OCI-LY7 (cell line): ENCODE measurements around the gene EDC3. TPM values are rescaled to one million over a fixed set of nuclear protein-coding genes. Genes with fewer than 3 reads are reported as not detected.

Experiments
- BruUV-seq: library from RNA; stranded (reverse); fragments of 400-500 nt; replicated peaks from 2 replicates; lab custom pipeline; 2021; lab: Mats Ljungman, UMichigan
- CTCF ChIA-PET: fragments of 300-600 bp; sonication (Branson Sonifier 250); formaldehyde crosslinking; loops from one replicate; lab custom pipeline; 2022; ENCODE audit warnings: antibody characterized with exemption; ENCODE audit not compliant: unreplicated experiment; lab: Charles Lee
- POLR2A ChIA-PET: fragments of 300-600 bp; sonication (Branson Sonifier 250); formaldehyde crosslinking; loops from one replicate; lab custom pipeline; 2022; ENCODE audit warnings: antibody characterized with exemption; lab: Charles Lee
- DNase-seq: peaks from one replicate; pipeline ENCODE4 v3.0.0-alpha.2; 2015; ENCODE audit warnings: low spot score
- H2AFZ ChIP-seq: fragments of 200-600 bp; sonication (generic), shearing (Covaris generic); 2 replicates; pipeline ENCODE4 v1.6.1; 2014; ENCODE audit warnings: mild to moderate bottlenecking, antibody characterized with exemption, low read length, moderate library complexity
- H3K27ac ChIP-seq: fragments of 200-600 bp; sonication (generic); 2 replicates; pipeline ENCODE4 v1.5.1; 2014; ENCODE audit warnings: mixed run types, low read depth, mild to moderate bottlenecking, moderate library complexity, low read length, inconsistent platforms; ENCODE audit not compliant: poor library complexity, severe bottlenecking
- H3K36me3 ChIP-seq: fragments of 200-600 bp; sonication (generic); 2 replicates; pipeline ENCODE4 v1.6.1; 2014; ENCODE audit warnings: mild to moderate bottlenecking, antibody characterized with exemption, low read length, moderate library complexity, mixed read lengths; ENCODE audit not compliant: insufficient read depth
- H3K4me1 ChIP-seq: fragments of 200-600 bp; sonication (generic); 2 replicates; pipeline ENCODE4 v1.5.1; 2014; ENCODE audit warnings: mild to moderate bottlenecking, low read length; ENCODE audit not compliant: insufficient read depth, poor library complexity, severe bottlenecking
- H3K4me2 ChIP-seq: fragments of 200-600 bp; sonication (generic); 2 replicates; pipeline ENCODE4 v1.6.1; 2014; ENCODE audit warnings: mild to moderate bottlenecking, low read length
- H3K4me3 ChIP-seq: fragments of 200-600 bp; sonication (generic); 2 replicates; pipeline ENCODE4 v1.5.1; 2014; ENCODE audit warnings: mild to moderate bottlenecking, low read depth, low read length; ENCODE audit not compliant: poor library complexity, severe bottlenecking
- H3K79me2 ChIP-seq: fragments of 200-600 bp; sonication (generic); 2 replicates; pipeline ENCODE4 v1.6.1; 2016; ENCODE audit warnings: low read depth, mild to moderate bottlenecking, low read length, moderate library complexity, mixed read lengths; ENCODE audit not compliant: insufficient read depth
- H3K9me2 ChIP-seq: fragments of 200-600 bp; sonication (generic); 2 replicates; pipeline ENCODE4 v1.6.1; 2016; ENCODE audit warnings: mild to moderate bottlenecking, low read length, mixed read lengths; ENCODE audit not compliant: insufficient read depth
- H3K9me3 ChIP-seq: fragments of 200-600 bp; sonication (generic); 2 replicates; pipeline ENCODE4 v1.6.1; 2014; ENCODE audit warnings: mild to moderate bottlenecking, mixed run types, low read length, mixed read lengths
- H4K20me1 ChIP-seq: fragments of 200-600 bp; sonication (generic); 2 replicates; pipeline ENCODE4 v1.6.1; 2014; ENCODE audit warnings: mild to moderate bottlenecking, antibody characterized with exemption, low read length, moderate library complexity, mixed read lengths; ENCODE audit not compliant: insufficient read depth
- EZH2phosphoT487 ChIP-seq: fragments of 200-600 bp; sonication (generic); IDR thresholded peaks from 2 replicates; pipeline ENCODE4 v1.6.1; 2018; ENCODE audit warnings: low read depth, borderline replicate concordance, mild to moderate bottlenecking, mixed run types, antibody characterized with exemption, low read length, moderate library complexity, mixed read lengths
- intact Hi-C: fragments of 100-400 bp; cut with micrococcal nuclease; formaldehyde crosslinking; loops from one replicate; pipeline ENCODE4 v1.10.0; 2022; ENCODE audit not compliant: unreplicated experiment
- total RNA-seq, 2 experiments: library from RNA; depleted of rRNA in 1 of 2; stranded (reverse); fragments of >200 nt in 1 of 2; shearing (Covaris generic) in 1 of 2; gene quantifications; 2 replicates each; pipeline ENCODE4 v1.2.3, GENCODE V29; 2014 to 2022
- TF ChIP-seq, protein P1 (sequence below): fragments of 200-600 bp; sonication (generic); conservative IDR thresholded peaks from 2 replicates; pipeline ENCODE4 v1.5.1; 2014; ENCODE audit warnings: mild to moderate bottlenecking, antibody characterized with exemption, low read length, moderate library complexity, mixed read lengths

Gene EDC3
- total RNA-seq, 2 experiments from 2014 or later, result 13.4 to 51.4 TPM

DNA sequence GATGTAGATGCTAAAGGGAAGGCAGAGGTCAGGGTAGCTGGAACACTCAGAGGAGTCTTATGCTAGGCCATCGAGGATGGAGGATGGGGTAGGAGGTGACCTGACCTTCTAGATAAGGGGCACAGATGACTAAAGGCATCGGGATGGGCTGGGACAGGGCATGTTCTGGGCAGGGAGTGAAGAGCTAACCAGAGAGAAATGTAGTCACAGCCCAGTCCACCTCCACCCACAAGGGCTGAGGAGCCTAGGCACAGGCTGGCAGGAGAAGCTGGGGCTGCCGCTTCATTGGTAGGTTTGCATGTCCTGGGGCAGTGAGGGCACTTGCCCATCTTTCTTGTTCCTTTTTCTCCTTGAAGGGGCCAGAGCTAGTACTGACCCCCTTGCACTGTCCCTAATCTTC lies 67.6 kb downstream of the EDC3 start:
- intact Hi-C loops, result no loop called here
- H3K27ac ChIP-seq, result no peak overlapping the region
- peaks cover 96% of the 10 kb centered on the region for H3K36me3 ChIP-seq
- BruUV-seq, result no TSS peak
- no peaks in the 10 kb centered on the region for H3K9me2 ChIP-seq
- CTCF ChIA-PET, result no interaction called here
- H4K20me1 ChIP-seq, result no peaks in the 10 kb centered on the region; the same call in 1 of the 2 replicates
- no peak for DNase-seq
- no peak overlapping the region for H2AFZ ChIP-seq
- H3K4me1 ChIP-seq, result peaks cover 26% of the 10 kb centered on the region
- no peak overlapping the region for H3K4me2 ChIP-seq
- TF ChIP-seq, protein P1, sequence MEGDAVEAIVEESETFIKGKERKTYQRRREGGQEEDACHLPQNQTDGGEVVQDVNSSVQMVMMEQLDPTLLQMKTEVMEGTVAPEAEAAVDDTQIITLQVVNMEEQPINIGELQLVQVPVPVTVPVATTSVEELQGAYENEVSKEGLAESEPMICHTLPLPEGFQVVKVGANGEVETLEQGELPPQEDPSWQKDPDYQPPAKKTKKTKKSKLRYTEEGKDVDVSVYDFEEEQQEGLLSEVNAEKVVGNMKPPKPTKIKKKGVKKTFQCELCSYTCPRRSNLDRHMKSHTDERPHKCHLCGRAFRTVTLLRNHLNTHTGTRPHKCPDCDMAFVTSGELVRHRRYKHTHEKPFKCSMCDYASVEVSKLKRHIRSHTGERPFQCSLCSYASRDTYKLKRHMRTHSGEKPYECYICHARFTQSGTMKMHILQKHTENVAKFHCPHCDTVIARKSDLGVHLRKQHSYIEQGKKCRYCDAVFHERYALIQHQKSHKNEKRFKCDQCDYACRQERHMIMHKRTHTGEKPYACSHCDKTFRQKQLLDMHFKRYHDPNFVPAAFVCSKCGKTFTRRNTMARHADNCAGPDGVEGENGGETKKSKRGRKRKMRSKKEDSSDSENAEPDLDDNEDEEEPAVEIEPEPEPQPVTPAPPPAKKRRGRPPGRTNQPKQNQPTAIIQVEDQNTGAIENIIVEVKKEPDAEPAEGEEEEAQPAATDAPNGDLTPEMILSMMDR, result no peak
- TF ChIP-seq EZH2phosphoT487, result no peak
- no peaks in the 10 kb centered on the region for H3K9me3 ChIP-seq
- no peak overlapping the region for H3K4me3 ChIP-seq
- H3K79me2 ChIP-seq, result no peaks in the 10 kb centered on the region
- POLR2A ChIA-PET, result no interaction called here

GRCh38 chr15:74627766-74628165 lies 68.1 kb downstream of the EDC3 start:
- Histone ChIP-seq H3K4me1 (peaks cover 26% of the 10 kb centered on the region), H3K27ac (peak overlapping the region; percentile 66), H3K79me2 (0 out of 2 replicates have a peak, but pooled peaks cover under 1% of the 10 kb centered on the region), H3K4me3 (no peak overlapping the region), H3K4me2 (peak overlapping the region; percentile 30; the same call in 1 of the 2 replicates), H4K20me1 (no peaks in the 10 kb centered on the region; the same call in 1 of the 2 replicates), H3K9me2 (no peaks in the 10 kb centered on the region), H3K9me3 (no peaks in the 10 kb centered on the region), H3K36me3 (peaks cover 96% of the 10 kb centered on the region), H2AFZ (no peak overlapping the region)
- intact Hi-C loops, result no loop called here
- no peak for TF ChIP-seq EZH2phosphoT487
- TF ChIP-seq, protein P1, result no peak
- POLR2A ChIA-PET, result interaction anchor here (1.2 to 1.7 kb wide), 3 partner anchors 10 to 278 kb away, joined by 3 to 6 read pairs (median 3); no protein-coding TSS in a partner anchor
- no peak for DNase-seq
- CTCF ChIA-PET, result interaction anchor here (0.8 kb wide), 1 partner anchor 160 kb away, joined by 3 read pairs; no protein-coding TSS in a partner anchor
- no TSS peak for BruUV-seq
